HPDE6-E6E7 (cell line): ENCODE data around the gene SOX6.
A peak's percentile ranks its signal among the peaks of the same experiment; 100 is the strongest.
"Not testable (repeated sequence)": the region's sequence is repeated elsewhere in the genome, so short reads cannot be mapped to it uniquely, and the experiment has no call there.

Experiments
- DNase-seq: peaks from one replicate; pipeline ENCODE4 v3.0.0; 2011; ENCODE audit warnings: missing footprints; ENCODE audit errors: extremely low spot score

The SOX6 gene

GRCh38 chr11:16098526-16099205 lies 257.7 kb downstream of the SOX6 start:
- no peak for DNase-seq

GRCh38 chr11:16097543-16097942 lies 258.8 kb downstream of the SOX6 start:
- peak; percentile 63 for DNase-seq

GRCh38 chr11:16096336-16096735 lies 260.0 kb downstream of the SOX6 start:
- DNase-seq = no peak

- no peak for DNase-seq
These were observed 260.6 kb downstream of the SOX6 start for GRCh38 chr11:16095756-16096155.

- no peak for DNase-seq
These were observed 262.3 kb downstream of the SOX6 start for GRCh38 chr11:16093889-16094653.

- no peak for DNase-seq
These were observed 264.5 kb downstream of the SOX6 start for GRCh38 chr11:16091862-16092261.

- no peak for DNase-seq
These were observed 266.9 kb downstream of the SOX6 start for GRCh38 chr11:16089481-16089880.

GRCh38 chr11:16088774-16089173 lies 267.6 kb downstream of the SOX6 start:
- DNase-seq = no peak

GRCh38 chr11:16087886-16088285 lies 268.5 kb downstream of the SOX6 start:
- no peak for DNase-seq

GRCh38 chr11:16086229-16086819 lies 270.0 kb downstream of the SOX6 start:
- DNase-seq = no peak

- no peak for DNase-seq
These were observed 274.0 kb downstream of the SOX6 start for GRCh38 chr11:16082095-16083055.

GRCh38 chr11:16081382-16082094 lies 274.8 kb downstream of the SOX6 start:
- DNase-seq = no peak

- no peak for DNase-seq
These were observed 275.5 kb downstream of the SOX6 start for GRCh38 chr11:16080688-16081381.

GRCh38 chr11:16078936-16079335 lies 277.4 kb downstream of the SOX6 start:
- no peak for DNase-seq

GRCh38 chr11:16070573-16070972 lies 285.8 kb downstream of the SOX6 start:
- DNase-seq = no peak

GRCh38 chr11:16067268-16067667 lies 289.1 kb downstream of the SOX6 start:
- DNase-seq = not testable (repeated sequence)

- no peak for DNase-seq
These were observed 297.0 kb downstream of the SOX6 start for GRCh38 chr11:16059332-16059731.

GRCh38 chr11:16058671-16059070 lies 297.7 kb downstream of the SOX6 start:
- DNase-seq = no peak

- DNase-seq = no peak
These were observed 303.6 kb downstream of the SOX6 start for GRCh38 chr11:16052750-16053149.

- DNase-seq = no peak
These were observed 306.7 kb downstream of the SOX6 start for GRCh38 chr11:16049611-16050010.

GRCh38 chr11:16047073-16047472 lies 309.3 kb downstream of the SOX6 start:
- no peak for DNase-seq
